Keratinocyte (primary cell): ENCODE data around the gene TIMP2. TPM values are rescaled to one million over a fixed set of nuclear protein-coding genes. Genes with fewer than 3 reads are reported as not detected.

Experiments used
- DNase-seq: peaks from one replicate; pipeline ENCODE4 v3.0.0-alpha.2; 2011; ENCODE audit warnings: low read depth, missing footprints, low spot score
- FAIRE-seq: peaks from 2 replicates; lab custom pipeline; 2011; peaks lifted over from hg19 to GRCh38; lab: Jason Lieb, UNC
- H2AFZ ChIP-seq: 2 replicates; pipeline ENCODE4 v1.6.0; 2012; ENCODE audit warnings: low read length, control low read depth, inconsistent platforms; ENCODE audit not compliant: control insufficient read depth
- H3K27ac ChIP-seq: 2 replicates; pipeline ENCODE4 v1.5.1; 2011; ENCODE audit warnings: low read length; ENCODE audit not compliant: control insufficient read depth, insufficient read depth
- H3K27me3 ChIP-seq: 3 replicates; pipeline ENCODE4 v1.6.0; 2011; ENCODE audit warnings: low read length; ENCODE audit not compliant: control insufficient read depth, insufficient read depth; ENCODE audit errors: extremely low read depth
- H3K36me3 ChIP-seq, 2 experiments: 2 replicates in 1 of 2; 3 replicates in 1 of 2; pipeline ENCODE4 v1.5.1; 2011; ENCODE audit warnings: low read length in 2 of 2, mild to moderate bottlenecking in 1 of 2; ENCODE audit not compliant: control insufficient read depth in 2 of 2, insufficient read depth in 2 of 2; ENCODE audit errors: extremely low read depth in 1 of 2
- H3K4me1 ChIP-seq: 3 replicates; pipeline ENCODE4 v1.5.1; 2011; ENCODE audit warnings: low read length; ENCODE audit not compliant: control insufficient read depth, insufficient read depth; ENCODE audit errors: extremely low read depth
- H3K4me2 ChIP-seq: 3 replicates; pipeline ENCODE4 v1.6.0; 2011; ENCODE audit warnings: low read depth, low read length; ENCODE audit not compliant: control insufficient read depth, insufficient read depth; ENCODE audit errors: extremely low read depth
- H3K4me3 ChIP-seq, 3 experiments: fragments of 200-600 bp in 1 of 3; sonication (generic) in 1 of 3; 2 replicates in 2 of 3; 3 replicates in 1 of 3; pipeline ENCODE4 v1.5.1; 2011 to 2016; ENCODE audit warnings: low read length in 3 of 3, mild to moderate bottlenecking in 3 of 3, control low read depth in 2 of 3, inconsistent platforms in 1 of 3, low read depth in 1 of 3, mixed read lengths in 1 of 3, mixed run types in 1 of 3, moderate library complexity in 1 of 3; ENCODE audit not compliant: control insufficient read depth in 2 of 3, insufficient read depth in 2 of 3; ENCODE audit errors: extremely low read depth in 1 of 3
- H3K79me2 ChIP-seq: 2 replicates; pipeline ENCODE4 v1.6.0; 2012; ENCODE audit warnings: low read length; ENCODE audit not compliant: control insufficient read depth, insufficient read depth
- H3K9ac ChIP-seq: 3 replicates; pipeline ENCODE4 v1.6.0; 2011; ENCODE audit warnings: low read length; ENCODE audit not compliant: control insufficient read depth, insufficient read depth; ENCODE audit errors: extremely low read depth
- H3K9me1 ChIP-seq: 3 replicates; pipeline ENCODE4 v1.6.0; 2011; ENCODE audit warnings: low read length; ENCODE audit not compliant: control insufficient read depth, insufficient read depth; ENCODE audit errors: extremely low read depth
- H3K9me3 ChIP-seq: 2 replicates; pipeline ENCODE4 v1.5.1; 2012; ENCODE audit warnings: low read depth, low read length; ENCODE audit not compliant: control insufficient read depth
- H4K20me1 ChIP-seq: 3 replicates; pipeline ENCODE4 v1.6.0; 2011; ENCODE audit warnings: low read length; ENCODE audit not compliant: control insufficient read depth, insufficient read depth; ENCODE audit errors: extremely low read depth
- EZH2 ChIP-seq: IDR thresholded peaks from one replicate; pipeline ENCODE4 v1.6.1; 2012; ENCODE audit warnings: inconsistent platforms, mild to moderate bottlenecking, low read length, moderate library complexity
- dilution Hi-C: fragments of 300-500 bp; cut with MboI; formaldehyde crosslinking; loops from one replicate; pipeline ENCODE4 v1.7.0; 2020; ENCODE audit warnings: low sequenced_read_pairs; ENCODE audit not compliant: extremely low pct_ligation_motif_present
- polyA plus RNA-seq, 5 experiments: library from polyadenylated mRNA; depleted of rRNA in 3 of 5; stranded (reverse) in 3 of 5; stranded (forward) in 1 of 5; unstranded in 1 of 5; fragments of >200 nt; gene quantifications; 1 replicate in 1 of 5; 2 replicates in 3 of 5; 3 replicates in 1 of 5; pipeline versions ENCODE4 v1.2.1 to v1.2.3, GENCODE V29; 2011 to 2012; ENCODE audit warnings: missing spikeins in 2 of 5, low read depth in 1 of 5, low replicate concordance in 1 of 5
- TF ChIP-seq, protein P1 (sequence below), 3 experiments: IDR thresholded peaks in 1 of 3; conservative IDR thresholded peaks in 1 of 3; optimal IDR thresholded peaks in 1 of 3; 2 replicates in 2 of 3; 3 replicates in 1 of 3; pipeline versions ENCODE3 to v1.5.1; 2011; ENCODE audit warnings: low read length in 3 of 3, mild to moderate bottlenecking in 3 of 3, moderate library complexity in 2 of 3, control low read depth in 1 of 3, inconsistent platforms in 1 of 3; ENCODE audit not compliant: insufficient read depth in 2 of 3; ENCODE audit errors: extremely low read depth in 1 of 3

TIMP2 gene
- polyA plus RNA-seq, 1 donor (not counting 4 experiments of a cell fraction or from before 2014, with no cell fraction given), result 1.2 TPM

- dilution Hi-C loops, result no loop called here
- TF ChIP-seq, protein P1, sequence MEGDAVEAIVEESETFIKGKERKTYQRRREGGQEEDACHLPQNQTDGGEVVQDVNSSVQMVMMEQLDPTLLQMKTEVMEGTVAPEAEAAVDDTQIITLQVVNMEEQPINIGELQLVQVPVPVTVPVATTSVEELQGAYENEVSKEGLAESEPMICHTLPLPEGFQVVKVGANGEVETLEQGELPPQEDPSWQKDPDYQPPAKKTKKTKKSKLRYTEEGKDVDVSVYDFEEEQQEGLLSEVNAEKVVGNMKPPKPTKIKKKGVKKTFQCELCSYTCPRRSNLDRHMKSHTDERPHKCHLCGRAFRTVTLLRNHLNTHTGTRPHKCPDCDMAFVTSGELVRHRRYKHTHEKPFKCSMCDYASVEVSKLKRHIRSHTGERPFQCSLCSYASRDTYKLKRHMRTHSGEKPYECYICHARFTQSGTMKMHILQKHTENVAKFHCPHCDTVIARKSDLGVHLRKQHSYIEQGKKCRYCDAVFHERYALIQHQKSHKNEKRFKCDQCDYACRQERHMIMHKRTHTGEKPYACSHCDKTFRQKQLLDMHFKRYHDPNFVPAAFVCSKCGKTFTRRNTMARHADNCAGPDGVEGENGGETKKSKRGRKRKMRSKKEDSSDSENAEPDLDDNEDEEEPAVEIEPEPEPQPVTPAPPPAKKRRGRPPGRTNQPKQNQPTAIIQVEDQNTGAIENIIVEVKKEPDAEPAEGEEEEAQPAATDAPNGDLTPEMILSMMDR (optimal IDR thresholded peaks at IDR 0.05 in 1 of 3, IDR thresholded peaks at IDR 0.05 in 1 of 3, conservative IDR thresholded peaks at IDR 0.05 in 1 of 3; ENCODE audit: extremely low read depth in 1 of 3, insufficient read depth in 2 of 3, low read length in 3 of 3), result no peak
- no peak for TF ChIP-seq EZH2
- Histone ChIP-seq H2AFZ (no peak overlapping the region), H4K20me1 (peaks cover 2% of the 10 kb centered on the region), H3K4me2 (no peak overlapping the region), H3K27me3 (peaks cover 8% of the 10 kb centered on the region), H3K27ac (no peak overlapping the region), H3K79me2 (no peaks in the 10 kb centered on the region), H3K4me1 (no peaks in the 10 kb centered on the region), H3K4me3 (no peak overlapping the region), H3K9ac (no peak overlapping the region), H3K9me3 (no peaks in the 10 kb centered on the region), H3K36me3 (no peaks in the 10 kb centered on the region), H3K9me1 (no peaks in the 10 kb centered on the region)
- no peak for FAIRE-seq
- DNase-seq, result no peak
Measured at GRCh38 chr17:78895322-78895721, 29.9 kb downstream of the TIMP2 start.

GRCh38 chr17:78893684-78894083, 31.5 kb downstream of the TIMP2 start:
- Histone ChIP-seq H2AFZ (no peak overlapping the region), H3K27me3 (peaks cover 13% of the 10 kb centered on the region), H3K9me3 (no peaks in the 10 kb centered on the region), H3K4me3 (no peak overlapping the region), H3K9me1 (no peaks in the 10 kb centered on the region), H3K79me2 (no peaks in the 10 kb centered on the region), H3K36me3 (no peaks in the 10 kb centered on the region), H3K4me2 (no peak overlapping the region), H3K27ac (no peak overlapping the region), H3K9ac (no peak overlapping the region), H4K20me1 (peaks cover 2% of the 10 kb centered on the region), H3K4me1 (no peaks in the 10 kb centered on the region)
- FAIRE-seq, result no peak
- dilution Hi-C loops, result no loop called here
- TF ChIP-seq EZH2, result no peak
- TF ChIP-seq, protein P1 (optimal IDR thresholded peaks at IDR 0.05 in 1 of 3, IDR thresholded peaks at IDR 0.05 in 1 of 3, conservative IDR thresholded peaks at IDR 0.05 in 1 of 3; ENCODE audit: extremely low read depth in 1 of 3, insufficient read depth in 2 of 3, low read length in 3 of 3), result no peak
- no peak for DNase-seq
